Inflammatory macrophage treated with lipopolysaccharide for 1 hour (primary cell): ENCODE results near the gene MACROD2.
"Not testable (repeated sequence)": the region's sequence is repeated elsewhere in the genome, so short reads cannot be mapped to it uniquely, and the experiment has no call there.

Experiments used
- DNase-seq, 2 donors: peaks; one replicate each; pipeline ENCODE4 v3.0.0-alpha.2; 2020 to 2022

The MACROD2 gene

DNA sequence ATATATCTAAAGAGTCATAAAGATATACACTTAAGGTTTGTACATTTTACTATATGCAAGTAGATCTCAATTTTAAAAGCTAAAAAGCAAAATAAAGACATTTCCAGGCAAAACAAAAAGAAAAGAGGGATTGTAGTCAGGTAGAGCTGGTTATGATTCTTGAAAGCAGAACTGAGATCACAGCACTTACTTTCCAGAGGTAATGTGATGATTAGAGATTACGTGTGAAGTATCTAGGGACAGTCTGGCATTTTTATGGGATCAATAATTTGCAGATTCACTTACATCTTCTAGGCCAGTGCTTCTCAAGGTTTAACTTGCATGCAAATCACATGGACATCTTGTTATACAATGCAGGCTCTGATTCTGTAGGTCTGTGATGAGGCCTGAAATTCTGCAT, 1982.4 kb downstream of the MACROD2 start:
- no peak for DNase-seq

DNA sequence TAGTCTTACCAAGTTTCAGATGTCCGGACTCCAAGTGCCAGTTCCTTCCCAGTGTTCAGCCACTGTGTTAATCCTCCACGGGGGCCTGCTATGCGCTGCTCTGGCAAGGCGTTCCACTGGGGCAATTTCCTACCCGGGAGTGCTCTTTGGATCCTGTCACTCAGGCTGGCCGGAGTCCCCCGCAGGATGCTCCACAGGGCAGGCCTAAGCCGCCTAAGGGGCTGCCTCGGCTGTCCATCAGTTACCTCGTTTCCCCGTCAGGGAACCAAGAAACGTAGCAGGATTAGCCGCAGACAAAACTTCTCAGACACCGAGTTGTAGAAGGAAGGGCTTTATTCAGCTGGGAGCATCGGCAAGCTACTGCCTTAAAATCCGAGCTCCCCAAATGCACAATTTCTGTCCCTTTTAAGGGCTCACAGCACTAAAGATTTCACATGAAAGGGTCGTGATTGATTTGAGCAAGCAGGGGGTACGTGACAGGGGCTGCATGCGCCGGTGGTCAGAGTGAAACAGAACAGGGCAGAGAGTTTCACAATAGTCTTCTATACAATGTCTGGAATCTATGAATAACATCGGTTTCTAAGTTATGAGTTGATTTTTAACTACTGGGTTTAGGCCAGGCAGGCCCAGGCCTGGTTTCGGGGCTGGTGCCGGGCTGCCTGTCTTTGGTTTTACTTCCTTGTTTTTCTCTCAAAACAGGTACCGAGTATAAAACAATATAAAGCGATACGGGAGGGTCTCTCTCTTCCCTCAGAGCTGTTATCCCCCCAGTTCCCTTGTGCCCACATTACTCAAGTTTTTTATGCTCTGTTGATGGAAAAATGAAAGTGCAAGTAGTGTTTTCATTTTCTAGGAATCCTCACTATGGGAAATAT, 1990.4 kb downstream of the MACROD2 start:
- not testable (repeated sequence) for DNase-seq

- no peak for DNase-seq
These were observed 1991.4 kb downstream of the MACROD2 start for GRCh38 chr20:15986690-15987089.

DNA sequence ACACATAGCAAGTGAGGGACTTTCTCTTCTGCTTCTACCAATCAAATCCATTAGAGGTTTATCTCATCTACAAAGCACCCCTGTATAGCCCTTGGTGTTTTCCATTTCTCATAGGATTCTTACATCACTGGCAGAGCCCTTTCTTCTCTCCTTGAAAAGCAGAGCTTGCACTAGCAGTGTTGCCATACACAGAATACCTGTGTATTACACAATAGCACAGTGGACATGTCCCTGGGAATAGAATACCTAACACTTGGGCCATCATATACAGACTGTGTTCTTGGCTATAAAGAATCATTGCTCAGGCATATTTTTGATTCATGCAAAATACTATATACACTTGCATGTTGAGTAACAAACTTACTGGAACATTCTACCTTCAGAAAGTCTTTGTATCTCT, 1996.0 kb downstream of the MACROD2 start:
- DNase-seq, result no peak

DNA sequence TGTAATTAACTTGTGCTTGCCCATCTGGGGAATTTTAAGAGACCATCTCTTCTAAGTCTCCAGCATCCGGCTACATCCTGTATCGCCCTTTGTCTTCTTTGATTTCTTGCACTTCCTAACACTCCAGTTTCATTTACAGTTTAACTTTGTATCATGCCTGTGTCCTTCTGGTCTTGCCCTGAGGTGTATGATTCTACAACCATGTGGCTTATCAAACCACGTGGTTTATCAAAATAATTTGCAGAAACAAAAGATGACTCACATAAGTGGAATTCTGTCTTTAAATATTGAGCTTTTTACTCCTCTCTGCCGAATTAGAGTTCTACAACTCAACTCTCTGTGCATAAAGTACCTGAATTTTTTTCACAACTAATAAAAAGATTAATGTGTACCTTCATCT, 1997.2 kb downstream of the MACROD2 start:
- DNase-seq, result no peak

DNA sequence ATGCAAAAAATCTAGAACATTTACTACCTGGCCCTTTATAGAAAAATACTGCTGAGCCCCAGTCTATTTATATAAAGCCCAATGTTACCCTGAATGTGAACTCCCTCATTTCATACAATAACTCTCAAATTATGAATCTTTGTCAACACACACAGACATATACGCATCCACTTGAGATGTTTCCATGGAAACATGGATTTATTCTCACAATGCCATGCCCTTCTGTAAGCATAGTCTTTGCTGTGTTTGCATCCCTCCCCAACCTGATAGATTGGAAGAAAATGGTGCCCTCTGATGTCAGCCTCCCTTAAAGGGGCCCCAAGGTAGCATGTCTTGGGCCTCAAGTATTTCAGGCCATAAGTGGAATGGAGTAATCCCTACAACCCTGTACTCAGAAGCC, 2004.8 kb downstream of the MACROD2 start:
- DNase-seq, result no peak

- DNase-seq, result no peak
These were observed 2006.0 kb downstream of the MACROD2 start for GRCh38 chr20:16001286-16001685.

DNA sequence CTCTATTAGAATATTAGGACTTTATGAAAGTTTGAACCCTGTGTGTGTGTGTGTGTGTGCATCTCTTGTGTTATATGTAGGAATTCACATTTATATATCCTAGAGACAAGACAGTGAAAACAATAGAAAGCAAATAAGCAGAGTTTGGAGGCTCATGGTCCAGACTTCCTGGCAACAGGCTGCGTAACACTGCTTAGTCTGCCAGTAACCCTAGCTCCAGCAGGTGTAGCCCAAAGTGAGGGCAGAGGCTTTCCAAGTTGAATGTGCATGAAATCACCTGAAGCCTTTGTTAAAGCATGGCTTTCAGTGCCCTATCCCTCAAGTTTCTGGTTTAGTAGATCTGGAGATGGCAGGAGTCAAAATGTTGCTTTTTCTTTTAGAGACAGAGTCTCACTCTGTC, 2008.0 kb downstream of the MACROD2 start:
- no peak for DNase-seq

DNA sequence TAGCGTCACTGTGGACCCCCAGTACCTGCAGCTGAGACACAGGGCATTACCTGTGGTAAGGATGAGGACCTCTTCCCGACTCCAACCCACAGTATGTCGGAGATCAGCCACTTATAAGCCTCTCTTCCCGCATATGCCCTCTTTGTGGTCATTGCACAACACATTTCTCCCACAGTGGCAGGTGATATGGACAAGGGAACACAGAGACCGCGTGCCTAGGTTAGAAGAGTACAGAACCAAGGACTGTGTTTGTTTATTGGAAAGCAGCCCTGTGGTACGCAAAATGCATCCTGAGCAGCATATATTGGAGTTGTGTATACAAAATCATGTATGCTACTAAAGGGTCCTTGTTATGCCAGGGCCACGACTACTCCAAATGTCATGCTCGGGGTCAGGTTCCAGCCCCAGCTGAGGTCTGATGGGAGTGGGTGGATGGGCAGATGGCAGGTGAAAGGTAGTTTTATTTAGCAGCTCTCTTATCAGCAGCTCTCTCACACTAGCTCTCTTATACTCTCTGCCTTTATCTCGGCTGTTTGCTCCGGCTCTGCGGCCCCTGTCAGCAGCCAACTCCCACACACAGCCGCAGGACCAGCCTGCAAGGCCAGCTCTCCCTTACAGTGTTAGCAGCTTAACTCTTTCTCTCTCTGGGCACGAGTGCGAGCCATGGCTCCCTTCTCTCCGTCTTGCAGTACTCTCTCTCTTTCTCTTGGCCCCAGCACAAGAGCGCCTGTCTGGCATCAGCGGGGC, 2009.0 kb downstream of the MACROD2 start:
- DNase-seq, result no peak

GRCh38 chr20:16005021-16005914, 2010.0 kb downstream of the MACROD2 start:
- DNase-seq, result no peak

DNA sequence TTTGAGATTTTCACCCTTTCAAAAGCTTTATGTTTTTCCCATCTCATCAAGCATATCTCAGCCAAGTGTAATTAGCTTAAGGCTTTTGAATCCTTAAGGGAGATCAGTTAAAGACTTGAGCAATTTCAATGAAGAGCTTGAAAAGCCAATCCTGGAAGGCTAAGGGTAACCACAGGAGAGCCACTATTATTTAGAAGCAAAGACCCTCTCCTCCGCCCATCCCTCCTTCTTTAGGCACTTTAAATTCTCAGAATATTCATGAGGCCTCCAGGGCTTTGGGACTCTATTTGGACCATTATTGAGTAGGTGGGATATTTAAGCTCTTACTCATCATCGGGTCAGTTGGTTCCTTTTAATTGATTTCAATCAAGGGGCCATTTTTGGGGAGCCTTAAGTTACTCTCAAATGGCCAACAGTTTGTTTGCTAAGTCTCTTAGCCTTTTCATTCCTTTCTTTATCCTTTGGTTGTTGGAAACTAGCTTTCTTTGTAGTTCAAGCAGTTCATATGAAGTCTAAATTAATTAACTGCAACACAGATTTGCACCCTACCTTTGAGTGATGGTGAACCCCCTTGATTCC, 2010.7 kb downstream of the MACROD2 start:
- DNase-seq, result no peak

- no peak for DNase-seq
These were observed 2011.8 kb downstream of the MACROD2 start for GRCh38 chr20:16007164-16007563.

DNA sequence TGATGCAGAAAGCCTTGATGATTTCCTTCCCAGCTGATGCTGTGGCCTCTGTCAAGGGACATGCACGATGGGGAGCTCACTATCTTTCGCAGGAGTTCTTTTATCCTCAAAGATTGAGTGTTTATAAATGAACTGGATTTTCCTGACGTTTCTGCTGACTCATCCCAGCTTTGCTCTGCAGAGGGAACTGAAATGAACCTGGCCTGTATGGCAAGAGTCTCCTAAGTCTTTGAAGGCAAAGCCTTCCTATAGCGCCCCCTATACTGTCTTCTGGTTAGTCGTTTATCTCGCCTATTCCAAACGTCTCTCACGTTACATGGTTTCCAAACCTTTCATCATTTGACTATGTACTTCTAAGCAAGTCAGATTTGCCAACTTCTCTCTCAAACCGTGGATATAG, 2012.6 kb downstream of the MACROD2 start:
- DNase-seq, result no peak

GRCh38 chr20:16011056-16011455, 2015.7 kb downstream of the MACROD2 start:
- DNase-seq, result no peak

- no peak for DNase-seq
These were observed 2016.2 kb downstream of the MACROD2 start for GRCh38 chr20:16011519-16011918.

DNA sequence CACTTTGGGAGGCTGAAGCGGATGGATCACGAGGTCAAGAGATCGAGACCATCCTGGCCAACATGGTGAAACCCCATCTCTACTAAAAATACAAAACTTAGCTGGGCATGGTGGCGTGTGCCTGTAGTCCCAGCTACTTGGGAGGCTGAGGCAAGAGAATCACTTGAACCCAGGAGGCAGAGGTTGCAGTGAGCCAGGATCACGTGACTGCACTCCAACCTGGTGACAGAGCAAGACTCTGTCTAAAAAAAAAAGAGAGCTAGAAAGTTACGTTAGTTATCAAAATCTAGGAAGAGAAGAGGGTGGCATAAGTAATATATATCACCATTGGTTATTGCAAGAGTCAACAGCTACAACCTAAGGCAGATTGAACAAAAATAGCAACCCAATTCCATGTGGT, 2017.6 kb downstream of the MACROD2 start:
- not testable (repeated sequence) for DNase-seq

DNA sequence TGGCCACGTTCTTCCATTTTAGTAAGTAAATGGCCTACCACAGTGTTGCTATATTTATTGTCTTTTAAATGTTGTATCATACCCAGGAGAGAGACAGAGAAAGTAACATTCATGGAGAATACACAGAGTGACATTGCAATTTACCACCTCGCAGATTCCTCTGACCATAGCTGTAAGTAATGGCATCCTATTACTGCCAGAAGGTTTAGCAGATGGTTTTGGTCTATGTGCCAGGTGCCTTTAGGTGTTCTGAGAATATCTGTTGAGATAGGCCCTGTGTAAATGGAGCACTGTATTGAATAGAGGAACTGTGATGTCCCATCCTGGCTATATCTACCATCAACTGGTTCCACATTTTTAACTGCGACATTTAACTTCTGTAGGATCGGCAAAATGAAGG, 2018.3 kb downstream of the MACROD2 start:
- DNase-seq, result no peak

GRCh38 chr20:16014436-16014835, 2019.1 kb downstream of the MACROD2 start:
- no peak for DNase-seq

DNA sequence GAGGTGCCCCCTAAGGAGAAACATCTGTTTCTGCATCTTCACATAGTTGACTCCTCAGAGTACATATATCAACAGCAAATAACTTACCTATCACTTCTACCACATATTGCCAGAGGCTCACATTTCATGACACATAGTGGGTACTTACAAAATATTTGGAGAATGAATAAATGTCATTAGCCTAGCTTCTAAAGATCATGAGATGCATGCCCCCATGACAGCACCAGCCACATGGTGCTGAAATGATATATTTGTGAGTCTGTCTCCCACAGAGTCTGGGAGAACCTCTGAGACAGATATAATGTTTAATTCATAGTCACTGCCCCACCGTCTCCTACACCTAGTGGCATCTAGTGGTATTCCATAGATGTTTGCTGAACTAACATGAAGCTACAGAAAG, 2022.3 kb downstream of the MACROD2 start:
- DNase-seq, result no peak

GRCh38 chr20:16018881-16019280, 2023.6 kb downstream of the MACROD2 start:
- DNase-seq, result no peak

DNA sequence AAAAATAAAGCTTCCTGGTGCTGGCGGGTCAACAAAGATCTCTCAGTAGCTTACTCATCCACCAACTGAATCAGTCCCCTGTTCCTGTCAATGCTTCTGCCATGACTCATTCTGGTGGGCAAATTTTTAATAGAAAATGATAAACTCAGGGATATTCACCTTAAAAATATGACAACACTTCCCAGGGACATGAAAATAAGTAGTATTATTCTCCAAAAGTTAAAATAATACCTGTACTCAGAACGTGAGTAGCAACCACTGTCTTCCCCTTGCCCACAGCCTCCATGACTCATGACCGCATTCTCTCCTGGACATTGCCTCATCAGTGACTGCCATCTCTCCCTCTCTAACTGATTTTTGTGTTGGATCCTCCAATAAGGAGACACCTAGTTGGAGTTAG, 2025.7 kb downstream of the MACROD2 start:
- no peak for DNase-seq

- DNase-seq, result no peak
These were observed 2029.8 kb downstream of the MACROD2 start for GRCh38 chr20:16025084-16025483.

DNA sequence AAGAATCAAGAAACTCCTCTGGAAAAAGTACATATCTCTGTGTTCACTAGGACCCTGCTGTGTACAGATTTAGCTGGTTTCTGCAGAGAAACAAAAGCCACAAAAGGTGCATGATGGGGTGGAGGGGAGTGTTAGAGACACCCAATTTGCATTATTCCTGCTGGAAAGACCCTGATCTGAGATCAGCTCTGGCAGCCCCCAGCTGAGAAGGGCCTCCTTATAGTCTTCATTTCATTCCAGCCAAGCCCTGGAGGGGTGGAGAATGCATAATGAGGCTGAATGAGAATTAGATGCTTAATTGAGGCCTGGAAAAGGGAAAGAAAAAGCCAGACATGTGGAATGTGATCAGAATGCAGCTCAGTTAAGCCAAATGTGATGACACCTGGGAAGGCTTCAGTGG, 2032.4 kb downstream of the MACROD2 start:
- no peak for DNase-seq
